HepG2 (cell line): ENCODE measurements around the gene SULT6B1. TPM values are rescaled to one million over a fixed set of nuclear protein-coding genes. Genes with fewer than 3 reads are reported as not detected.

Experiments
- CHD4 ChIP-seq: fragments of 200-600 bp; sonication (generic); IDR thresholded peaks from 2 replicates; pipeline ENCODE4 v1.7.0; 2017; ENCODE audit warnings: mild to moderate bottlenecking, low read length, borderline replicate concordance
- HNRNPH1 ChIP-seq: fragments of 200-400 bp; formaldehyde crosslinking; optimal IDR thresholded peaks from 2 replicates; pipeline ENCODE3; 2017; ENCODE audit warnings: mild to moderate bottlenecking, low read depth, low read length
- HOXA3 ChIP-seq: sonication (generic); formaldehyde crosslinking; IDR thresholded peaks from 2 replicates; pipeline ENCODE4 v1.5.0; 2020; ENCODE audit warnings: missing genetic modification reagents
- KMT2B ChIP-seq: IDR thresholded peaks from 2 replicates; pipeline ENCODE4 v1.6.1; 2016; ENCODE audit warnings: missing genetic modification reagents, missing compliant biosample characterization
- SALL2 ChIP-seq: sonication (generic); formaldehyde crosslinking; IDR thresholded peaks from 2 replicates; pipeline ENCODE4 v1.8.1; 2023; ENCODE audit warnings: mild to moderate bottlenecking, missing genetic modification reagents, inconsistent platforms
- SNAPC4 ChIP-seq: sonication (generic); formaldehyde crosslinking; IDR thresholded peaks from 2 replicates; pipeline ENCODE4 v1.4.0; 2020; ENCODE audit warnings: mild to moderate bottlenecking, missing genetic modification reagents
- TFDP1 ChIP-seq: IDR thresholded peaks from 2 replicates; pipeline ENCODE4 v1.6.1; 2016; ENCODE audit warnings: missing compliant biosample characterization, missing genetic modification reagents, borderline replicate concordance
- ZFP90 ChIP-seq: sonication (generic); formaldehyde crosslinking; IDR thresholded peaks from 2 replicates; pipeline ENCODE4 v1.8.0; 2022; ENCODE audit warnings: missing genetic modification reagents, mild to moderate bottlenecking, inconsistent platforms, borderline replicate concordance
- ZNF143 ChIP-seq: sonication (generic); formaldehyde crosslinking; IDR thresholded peaks from 2 replicates; pipeline ENCODE4 v1.4.0; 2020; ENCODE audit warnings: missing genetic modification reagents
- ZNF431 ChIP-seq: sonication (generic); formaldehyde crosslinking; IDR thresholded peaks from 2 replicates; pipeline ENCODE4 v1.9.0; 2022; ENCODE audit warnings: missing genetic modification reagents, low read depth, mild to moderate bottlenecking, borderline replicate concordance
- ZNF598 ChIP-seq: sonication (generic); formaldehyde crosslinking; IDR thresholded peaks from 2 replicates; pipeline ENCODE4 v1.5.1; 2020; ENCODE audit warnings: mild to moderate bottlenecking, missing genetic modification reagents, borderline replicate concordance
- ZNF772 ChIP-seq: sonication (generic); formaldehyde crosslinking; IDR thresholded peaks from 2 replicates; pipeline ENCODE4 v1.5.0; 2020; ENCODE audit warnings: mild to moderate bottlenecking, missing genetic modification reagents
- ZNF790 ChIP-seq: sonication (generic); formaldehyde crosslinking; IDR thresholded peaks from 2 replicates; pipeline ENCODE4 v1.8.0; 2022; ENCODE audit warnings: missing genetic modification reagents, mild to moderate bottlenecking, borderline replicate concordance
- ZSCAN31 ChIP-seq: sonication (generic); formaldehyde crosslinking; IDR thresholded peaks from 2 replicates; pipeline ENCODE4 v1.5.0; 2020; ENCODE audit warnings: low read depth, mild to moderate bottlenecking, missing genetic modification reagents
- polyA plus RNA-seq, 8 experiments: library from polyadenylated mRNA; depleted of rRNA in 3 of 8; stranded (reverse) in 7 of 8; unstranded in 1 of 8; fragments of >200 nt; fragmentation: Illumina TruSeq in 4 of 8; extraction: Trizol in 4 of 8; gene quantifications; 2 replicates each; pipeline versions ENCODE4 v1.2.1 to v1.2.3, GENCODE V29; 2011 to 2016; ENCODE audit warnings: low read depth in 4 of 8, missing spikeins in 1 of 8, mixed read lengths in 1 of 8; ENCODE audit not compliant: insufficient read depth in 1 of 8
- total RNA-seq, 5 experiments: library from RNA; depleted of rRNA; stranded (reverse); fragments of >200 nt; fragmentation: Illumina TruSeq; extraction: Trizol; gene quantifications; 2 replicates each; pipeline ENCODE4 v1.2.3, GENCODE V29; 2016; ENCODE audit warnings: low read depth in 1 of 5
- TF ChIP-seq, protein P1 (sequence below): sonication (generic); formaldehyde crosslinking; conservative IDR thresholded peaks from 2 replicates; pipeline ENCODE4 v1.4.0; 2020; ENCODE audit warnings: missing genetic modification reagents
- TF ChIP-seq, protein P2 (sequence below): sonication (generic); formaldehyde crosslinking; IDR thresholded peaks from 2 replicates; pipeline ENCODE4 v1.5.0; 2020; ENCODE audit warnings: mild to moderate bottlenecking, missing genetic modification reagents, borderline replicate concordance
- TF ChIP-seq, protein P3 (sequence below): sonication (generic); formaldehyde crosslinking; IDR thresholded peaks from 2 replicates; pipeline ENCODE4 v1.4.0; 2020; ENCODE audit warnings: missing genetic modification reagents; ENCODE audit errors: not compliant biosample characterization

SULT6B1 gene
- total and polyA plus RNA-seq, 2 of the 13 experiments (the other 11 are each of a cell fraction or from before 2014, with no cell fraction given): not detected

DNA sequence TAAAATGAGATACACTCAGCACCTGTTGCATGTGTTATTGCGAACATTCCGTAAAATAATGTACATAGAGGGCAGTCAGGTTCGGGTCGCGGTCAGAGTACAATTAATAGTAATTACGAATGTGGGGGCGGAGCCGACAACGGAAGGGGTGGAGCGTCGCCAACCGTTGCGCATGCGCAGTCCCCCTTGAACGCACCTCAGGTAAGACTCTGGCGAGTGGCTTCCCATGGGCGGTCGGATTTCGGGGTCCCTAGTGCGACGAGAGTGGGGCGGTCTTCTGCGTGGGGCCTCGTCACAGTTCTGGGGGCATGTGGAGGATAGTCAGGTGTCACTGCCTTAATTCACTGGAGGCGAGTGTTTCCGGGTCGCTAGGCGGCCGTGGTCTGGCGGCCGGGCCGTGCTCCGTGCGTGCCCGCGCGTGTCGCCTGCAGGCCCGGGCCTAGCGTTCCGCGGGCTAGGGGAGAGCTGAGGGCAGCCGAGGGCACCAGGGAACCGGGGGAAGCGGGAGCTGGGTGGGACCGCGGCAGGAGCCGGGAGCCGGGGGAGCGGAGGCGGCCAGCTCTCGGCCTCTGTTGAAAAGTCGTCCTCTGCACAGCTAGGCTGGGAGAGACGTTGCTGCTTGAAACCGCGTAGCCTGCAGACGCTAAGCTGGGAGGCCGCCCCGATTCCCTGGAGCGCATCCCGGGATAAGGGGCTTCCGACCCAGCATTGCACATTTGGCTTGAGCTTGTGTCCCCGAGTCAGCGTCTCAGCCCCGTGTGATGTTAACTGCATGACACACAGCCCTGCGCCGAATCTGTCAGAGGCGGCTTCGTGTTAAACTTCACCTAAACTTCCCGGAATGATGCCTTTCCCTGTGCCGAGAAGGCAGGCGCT is 8.1 kb upstream of the SULT6B1 start, which contains the start of gene CEBPZOS (continued):
- no peak; the same call in 1 of the 2 replicates for TF ChIP-seq SNAPC4
- TF ChIP-seq, protein P1, sequence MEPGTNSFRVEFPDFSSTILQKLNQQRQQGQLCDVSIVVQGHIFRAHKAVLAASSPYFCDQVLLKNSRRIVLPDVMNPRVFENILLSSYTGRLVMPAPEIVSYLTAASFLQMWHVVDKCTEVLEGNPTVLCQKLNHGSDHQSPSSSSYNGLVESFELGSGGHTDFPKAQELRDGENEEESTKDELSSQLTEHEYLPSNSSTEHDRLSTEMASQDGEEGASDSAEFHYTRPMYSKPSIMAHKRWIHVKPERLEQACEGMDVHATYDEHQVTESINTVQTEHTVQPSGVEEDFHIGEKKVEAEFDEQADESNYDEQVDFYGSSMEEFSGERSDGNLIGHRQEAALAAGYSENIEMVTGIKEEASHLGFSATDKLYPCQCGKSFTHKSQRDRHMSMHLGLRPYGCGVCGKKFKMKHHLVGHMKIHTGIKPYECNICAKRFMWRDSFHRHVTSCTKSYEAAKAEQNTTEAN (CRISPR knock-in tag): peak; percentile 83
- peak; percentile 72; the same call in 1 of the 2 replicates for TF ChIP-seq ZNF790
- peak; percentile 58; the same call in 1 of the 2 replicates for TF ChIP-seq TFDP1 (CRISPR knock-in tag)
- peak; percentile 87 for TF ChIP-seq KMT2B (CRISPR knock-in tag)
- TF ChIP-seq ZNF431: peak; percentile 97
- TF ChIP-seq SALL2 (CRISPR knock-in tag): no peak; the same call in 1 of the 2 replicates
- TF ChIP-seq ZNF598 (CRISPR knock-in tag): peak; percentile 98; the same call in 1 of the 2 replicates
- no peak for TF ChIP-seq HNRNPH1
- TF ChIP-seq ZNF772 (CRISPR knock-in tag): peak; percentile 90
- TF ChIP-seq, protein P2, sequence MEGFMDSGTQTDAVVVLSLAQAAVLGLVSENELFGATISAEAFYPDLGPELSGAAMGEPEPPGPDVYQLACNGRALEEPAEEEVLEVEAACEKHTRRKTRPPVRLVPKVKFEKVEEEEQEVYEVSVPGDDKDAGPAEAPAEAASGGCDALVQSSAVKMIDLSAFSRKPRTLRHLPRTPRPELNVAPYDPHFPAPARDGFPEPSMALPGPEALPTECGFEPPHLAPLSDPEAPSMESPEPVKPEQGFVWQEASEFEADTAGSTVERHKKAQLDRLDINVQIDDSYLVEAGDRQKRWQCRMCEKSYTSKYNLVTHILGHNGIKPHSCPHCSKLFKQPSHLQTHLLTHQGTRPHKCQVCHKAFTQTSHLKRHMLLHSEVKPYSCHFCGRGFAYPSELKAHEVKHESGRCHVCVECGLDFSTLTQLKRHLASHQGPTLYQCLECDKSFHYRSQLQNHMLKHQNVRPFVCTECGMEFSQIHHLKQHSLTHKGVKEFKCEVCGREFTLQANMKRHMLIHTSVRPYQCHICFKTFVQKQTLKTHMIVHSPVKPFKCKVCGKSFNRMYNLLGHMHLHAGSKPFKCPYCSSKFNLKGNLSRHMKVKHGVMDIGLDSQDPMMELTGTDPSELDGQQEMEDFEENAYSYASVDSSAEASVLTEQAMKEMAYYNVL (CRISPR knock-in tag): peak; percentile 87; the same call in 1 of the 2 replicates
- peak; percentile 92 for TF ChIP-seq ZSCAN31 (CRISPR knock-in tag)
- TF ChIP-seq ZFP90 (CRISPR knock-in tag): peak; percentile 71
- TF ChIP-seq CHD4: no peak; the same call in 1 of the 2 replicates
- TF ChIP-seq HOXA3: peak; percentile 55
- no peak for TF ChIP-seq ZNF143
- TF ChIP-seq, protein P3, sequence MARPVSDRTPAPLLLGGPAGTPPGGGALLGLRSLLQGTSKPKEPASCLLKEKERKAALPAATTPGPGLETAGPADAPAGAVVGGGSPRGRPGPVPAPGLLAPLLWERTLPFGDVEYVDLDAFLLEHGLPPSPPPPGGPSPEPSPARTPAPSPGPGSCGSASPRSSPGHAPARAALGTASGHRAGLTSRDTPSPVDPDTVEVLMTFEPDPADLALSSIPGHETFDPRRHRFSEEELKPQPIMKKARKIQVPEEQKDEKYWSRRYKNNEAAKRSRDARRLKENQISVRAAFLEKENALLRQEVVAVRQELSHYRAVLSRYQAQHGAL (CRISPR knock-in tag): peak; percentile 30
